GM21717 (cell line): ENCODE data around the gene PSMB11.
"Not testable (repeated sequence)": the region's sequence is repeated elsewhere in the genome, so short reads cannot be mapped to it uniquely, and the experiment has no call there.

Experiments used
- ATAC-seq: cut with Tn5 transposase; IDR thresholded peaks from one replicate; pipeline ENCODE4 v1.9.1; 2021; ENCODE audit warnings: mild to moderate bottlenecking, moderate library complexity; ENCODE audit not compliant: unreplicated experiment

Gene PSMB11

GRCh38 chr14:23042162-23042965 is at the start of gene PSMB11:
Gene PSMB11, plus strand, starts transcription at chr14:23042212. Its CDS starts 14 bp downstream, at chr14:23042226.
- ATAC-seq: no peak

- ATAC-seq: no peak
Observed at GRCh38 chr14:22993517-22993916, 48.5 kb upstream of the PSMB11 start.

- no peak for ATAC-seq
Observed at GRCh38 chr14:22994762-22995275, 47.2 kb upstream of the PSMB11 start.

GRCh38 chr14:22995889-22996625 is 46.0 kb upstream of the PSMB11 start:
- ATAC-seq: no peak

GRCh38 chr14:22996768-22997654 is 45.0 kb upstream of the PSMB11 start:
- ATAC-seq: no peak

GRCh38 chr14:22997676-22998323 is 44.2 kb upstream of the PSMB11 start:
- ATAC-seq: no peak

- ATAC-seq: no peak
Observed at GRCh38 chr14:22998329-22999012, 43.5 kb upstream of the PSMB11 start.

- no peak for ATAC-seq
Observed at GRCh38 chr14:23000860-23001259, 41.2 kb upstream of the PSMB11 start.

- no peak for ATAC-seq
Observed at GRCh38 chr14:23002592-23002991, 39.4 kb upstream of the PSMB11 start.

GRCh38 chr14:23004274-23004673 is 37.7 kb upstream of the PSMB11 start:
- not testable (repeated sequence) for ATAC-seq

GRCh38 chr14:23005451-23006187 is 36.4 kb upstream of the PSMB11 start:
- ATAC-seq: no peak

GRCh38 chr14:23006188-23006534 is 35.9 kb upstream of the PSMB11 start:
- ATAC-seq: no peak

GRCh38 chr14:23006544-23007419 is 35.2 kb upstream of the PSMB11 start:
- peak; percentile 90 for ATAC-seq

- ATAC-seq: no peak
Observed at GRCh38 chr14:23008831-23009230, 33.2 kb upstream of the PSMB11 start.

- no peak for ATAC-seq
Observed at GRCh38 chr14:23009483-23009938, 32.5 kb upstream of the PSMB11 start.

- ATAC-seq: no peak
Observed at GRCh38 chr14:23009939-23010726, 31.9 kb upstream of the PSMB11 start, which contains the start of gene C14orf93. Gene C14orf93, minus strand, starts transcription at chr14:23010143. Its CDS starts 11,120 bp downstream, at chr14:22999023.

- no peak for ATAC-seq
Observed at GRCh38 chr14:23013054-23013748, 28.8 kb upstream of the PSMB11 start.
